Astrocyte (in vitro differentiated cells and primary cell): Measurements from ENCODE around the gene FTO.

Source experiments
- CTCF ChIP-seq: IDR thresholded peaks from 2 replicates; pipeline ENCODE4 v1.5.1; 2011; ENCODE audit warnings: low read depth, mild to moderate bottlenecking, inconsistent platforms, low read length, moderate library complexity; ENCODE audit not compliant: insufficient read depth
- EZH2 ChIP-seq: IDR thresholded peaks from 2 replicates; pipeline ENCODE4 v1.6.1; 2012; ENCODE audit warnings: mild to moderate bottlenecking, low read length, inconsistent platforms; ENCODE audit not compliant: insufficient read depth

- TF ChIP-seq CTCF (no peak), EZH2 (no peak)
These were observed 71.3 kb downstream of the FTO start for GRCh38 chr16:53775106-53775820.
